Pancreas (tissue), 10 donors: ENCODE results near the gene IQCE. TPM values are rescaled to one million over a fixed set of nuclear protein-coding genes. Genes with fewer than 3 reads are reported as not detected.

Experiments used
- ATAC-seq, 4 donors: fragments of 200-7000 bp; cut with Tn5 transposase; one replicate each; pipeline versions ENCODE4 v1.8.0 to v1.9.1; 2020; ENCODE audit warnings: mild to moderate bottlenecking in 4 of 4, moderate library complexity in 4 of 4
- DNase-seq, 6 donors: peaks; one replicate each; pipeline ENCODE4 v3.0.0-alpha.2; 2020
- FAIRE-seq: peaks from 2 replicates; lab custom pipeline; 2012; peaks lifted over from hg19 to GRCh38; lab: Jason Lieb, UNC
- H3K27ac ChIP-seq, 4 donors: fragments of 200-600 bp; sonication (generic); 1 replicate in 3 of 4; 2 replicates in 1 of 4; pipeline versions ENCODE4 v1.5.0 to v1.8.0; 2020
- H3K27me3 ChIP-seq, 4 donors: fragments of 200-600 bp; one replicate each; pipeline ENCODE4 v1.8.0; 2021
- H3K36me3 ChIP-seq, 3 donors: fragments of 200-600 bp; sonication (generic) in 1 of 3; one replicate each; pipeline versions ENCODE4 v1.5.0 to v1.8.0; 2020 to 2021
- H3K4me1 ChIP-seq, 3 donors: fragments of 200-600 bp; one replicate each; pipeline ENCODE4 v1.8.0; 2021
- H3K4me3 ChIP-seq, 4 donors: fragments of 200-600 bp; sonication (generic) in 2 of 4; one replicate each; pipeline versions ENCODE4 v1.5.0 to v1.8.0; 2020 to 2021
- H3K9me3 ChIP-seq, 4 donors: fragments of 200-600 bp; one replicate each; pipeline ENCODE4 v1.8.0; 2021
- CTCF ChIP-seq, 4 donors: fragments of 200-600 bp; sonication (generic) in 3 of 4; IDR thresholded peaks; one replicate each; pipeline versions ENCODE4 v1.5.0 to v1.8.0; 2021; ENCODE audit warnings: antibody characterized with exemption in 4 of 4
- WGBS, 2 donors: extraction: QIAGEN DNeasy Blood & Tissue Kit; methylation state at CpG; one replicate each; pipeline ENCODE4 v1.1.7; 2013; 5-methylcytosine and 5-hydroxymethylcytosine counted together
- intact Hi-C, 3 donors: fragments of 100-400 bp; cut with DNase I; formaldehyde crosslinking; loops; one replicate each; pipeline versions ENCODE4 v1.11.1 to v1.14.2; 2022
- polyA plus RNA-seq, 2 donors: library from polyadenylated mRNA; stranded (reverse); fragments of 200-250 nt; gene quantifications; one replicate each; pipeline ENCODE4 v1.2.3, GENCODE V29; 2013
- total RNA-seq, 6 donors: library from RNA; stranded (reverse); fragmentation: NEBNext Ultra II Directional in 4 of 6; extraction: Animal tissue kit (Norgen Biotek cat#: 25700) in 4 of 6; gene quantifications; one replicate each; pipeline versions ENCODE4 v1.2.1 to v1.2.4, GENCODE V29; 2021 to 2023
- donor health status: healthy with polysubstance abuse.
- donor health status: DM: no; HTN: no; CAD: no; lungs with moderate emphysema.
- donor health status: DM: no; HTN: no; CAD: no.
- donor health status: control.
- donor health status: control.
- donor health status: Bipolar disorder and iron deficiency.
- donor health status: DM: yes; HTN: yes; CAD: no.
- donor health status: DM: no; HTN: no; CAD: no.
- donor health status: DM: no; HTN: no; CAD: no.
- donor health status: DM: yes; HTN: yes; CAD: no.

The IQCE gene
- total and polyA plus RNA-seq, 8 donors = 8.8 to 14.1 (median 10.9) TPM

DNA sequence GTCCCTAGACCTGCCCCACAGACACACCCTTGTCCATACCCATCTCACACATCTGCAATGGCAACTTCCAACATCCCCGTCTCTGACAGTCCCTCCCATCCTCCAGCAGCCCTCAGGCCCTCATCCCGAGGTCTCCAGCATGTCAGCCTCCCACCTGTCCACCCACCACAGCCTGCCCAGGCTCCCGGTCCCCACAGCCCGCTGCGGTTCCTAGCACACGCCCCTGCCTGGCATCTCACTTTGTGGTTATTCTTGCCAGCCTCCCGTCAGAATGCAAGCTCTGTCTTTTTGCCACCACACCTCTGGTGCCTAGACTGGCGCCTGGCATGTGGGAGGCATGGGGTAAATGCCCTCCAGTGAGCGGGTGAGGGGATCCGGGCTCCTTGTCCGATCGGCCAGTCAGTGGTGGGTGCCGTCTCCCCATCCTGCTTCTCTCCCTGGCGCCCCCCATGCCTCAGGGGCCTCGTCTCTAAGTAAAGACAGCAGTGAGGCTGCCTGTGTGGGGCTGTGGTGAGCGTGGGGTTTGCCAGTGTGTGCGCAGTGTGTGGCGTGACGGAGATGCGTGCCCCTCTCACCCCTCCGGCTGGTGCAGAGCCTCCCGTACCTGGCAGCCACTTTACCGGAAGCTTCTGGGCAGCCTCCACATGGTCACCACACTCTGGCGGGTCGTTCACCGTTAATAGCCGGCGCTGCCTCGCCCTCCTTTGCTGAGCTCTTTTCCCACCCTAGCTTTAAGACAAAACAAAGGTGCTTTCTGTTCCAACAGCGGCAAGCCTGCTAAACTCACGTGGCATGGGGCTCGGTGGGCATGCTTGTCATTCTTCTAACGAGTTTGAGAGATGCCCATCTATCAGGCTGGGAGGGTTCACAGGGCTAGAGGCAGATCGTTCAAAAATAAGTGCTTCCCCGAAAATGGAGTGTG is 44.5 kb downstream of the IQCE start:
- no peaks in the 10 kb centered on the region for H3K27me3 ChIP-seq
- WGBS, 2 donors = 94 to 95% methylated on average over 35 of the region's 35 CpGs
- peaks cover 0 to 32% (median 3%) of the 10 kb centered on the region in 3 donors for H3K36me3 ChIP-seq
- TF ChIP-seq CTCF (IDR thresholded peaks at IDR 0.05) = no peak
- no peaks in the 10 kb centered on the region for H3K9me3 ChIP-seq
- intact Hi-C loops = no loop called here
- no peak for FAIRE-seq
- no peak for ATAC-seq
- H3K4me3 ChIP-seq = no peak overlapping the region
- no peak for DNase-seq
- H3K27ac ChIP-seq = no peak overlapping the region
- H3K4me1 ChIP-seq = no peaks in the 10 kb centered on the region

DNA sequence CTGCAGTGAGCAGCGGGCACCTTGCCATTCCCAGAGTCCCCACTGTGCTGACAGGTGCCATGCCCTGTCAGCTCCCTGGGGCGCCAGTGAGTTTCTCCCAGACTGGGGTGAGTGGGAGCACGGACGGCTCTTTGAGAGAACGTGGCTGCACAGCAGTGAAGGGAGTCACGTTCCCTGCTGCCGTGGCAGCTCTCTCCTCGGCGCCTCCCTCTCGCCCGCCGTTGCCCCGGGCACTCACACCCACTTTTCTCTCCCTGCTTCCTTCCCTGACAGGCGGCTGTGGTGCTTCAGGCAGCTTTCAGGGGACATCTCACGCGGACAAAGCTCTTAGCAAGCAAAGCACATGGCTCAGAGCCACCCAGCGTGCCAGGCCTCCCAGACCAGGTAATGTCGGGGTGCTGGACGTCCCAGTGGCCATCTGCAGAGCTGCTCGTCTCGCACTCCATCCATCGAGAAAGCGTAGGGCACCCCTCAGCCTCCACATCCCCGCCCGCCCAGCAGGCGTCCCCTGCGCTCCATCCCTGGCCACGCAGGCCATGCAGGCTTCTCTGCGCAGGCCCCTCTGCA is 45.9 kb downstream of the IQCE start:
- Histone ChIP-seq H3K9me3 (no peaks in the 10 kb centered on the region), H3K27me3 (no peaks in the 10 kb centered on the region), H3K4me3 (no peak overlapping the region), H3K27ac (no peak overlapping the region), H3K4me1 (no peaks in the 10 kb centered on the region), H3K36me3 (peaks cover 0 to 21% (median 0%) of the 10 kb centered on the region in 3 donors)
- 95 to 96% methylated on average over 27 to 29 of the region's 29 CpGs for WGBS, 2 donors
- intact Hi-C loops = no loop called here
- TF ChIP-seq CTCF (IDR thresholded peaks at IDR 0.05) = no peak
- ATAC-seq (no peak), FAIRE-seq (no peak), DNase-seq (no peak)

- Histone ChIP-seq H3K27ac (no peak overlapping the region), H3K4me3 (no peak overlapping the region), H3K9me3 (no peaks in the 10 kb centered on the region), H3K36me3 (peaks cover 0 to 10% (median 0%) of the 10 kb centered on the region in 3 donors), H3K4me1 (no peaks in the 10 kb centered on the region), H3K27me3 (no peaks in the 10 kb centered on the region)
- no peak for TF ChIP-seq CTCF (IDR thresholded peaks at IDR 0.05)
- WGBS, 2 donors = 91 to 93% methylated on average over 38 of the region's 38 CpGs
- ATAC-seq (no peak), FAIRE-seq (no peak), DNase-seq (no peak)
- intact Hi-C loops = no loop called here
These were observed 47.1 kb downstream of the IQCE start for GRCh38 chr7:2605608-2606538.

DNA sequence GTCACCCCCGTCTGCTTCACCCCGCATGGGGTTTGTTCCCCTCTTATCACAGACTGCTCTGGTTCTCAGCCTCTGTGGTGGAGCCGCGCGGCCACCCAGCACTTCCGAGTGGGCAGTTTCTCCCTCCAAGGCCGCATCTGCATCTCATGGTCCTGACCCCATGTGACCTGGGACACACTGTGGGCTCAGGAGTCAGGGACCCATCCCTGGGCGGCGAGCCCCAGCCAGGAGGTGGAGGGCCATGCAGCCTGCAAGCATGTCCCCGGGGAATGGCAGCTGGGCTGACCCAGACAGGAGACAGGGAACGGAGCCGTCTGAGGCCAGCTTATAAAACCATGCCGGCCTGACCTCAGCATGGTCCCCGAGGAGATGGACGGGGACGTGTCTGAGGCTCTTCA is 47.8 kb downstream of the IQCE start:
- ATAC-seq (no peak), FAIRE-seq (no peak), DNase-seq (no peak)
- no peak overlapping the region for H3K4me3 ChIP-seq
- no peaks in the 10 kb centered on the region for H3K4me1 ChIP-seq
- TF ChIP-seq CTCF (IDR thresholded peaks at IDR 0.05) = no peak
- H3K27ac ChIP-seq = no peak overlapping the region
- H3K36me3 ChIP-seq = peaks cover 0 to 4% (median 0%) of the 10 kb centered on the region in 3 donors
- no peaks in the 10 kb centered on the region for H3K9me3 ChIP-seq
- H3K27me3 ChIP-seq = no peaks in the 10 kb centered on the region
- WGBS, 2 donors = 86 to 89% methylated on average over 16 of the region's 16 CpGs
- intact Hi-C loops = no loop called here
